ENCODE data around the gene ADAMTS7. TPM values are rescaled to one million over a fixed set of nuclear protein-coding genes. Genes with fewer than 3 reads are reported as not detected.
"Not testable (repeated sequence)": the region's sequence is repeated elsewhere in the genome, so short reads cannot be mapped to it uniquely, and the experiment has no call there.

Gene ADAMTS7
- total RNA-seq, 1 experiment from 2014 or later = 12.0 TPM

- H3K4me3 ChIP-seq (replicated peaks in 1 of 2; ENCODE audit: low read depth in 1 of 2, low read length in 2 of 2) = no peak overlapping the region
- no peak for ATAC-seq
- H3K9me3 ChIP-seq (ENCODE audit: control insufficient read depth in 1 of 2, insufficient read depth in 1 of 2, low read depth in 1 of 2, low read length in 2 of 2) = no peaks in the 10 kb centered on the region
- no peaks in the 10 kb centered on the region for H3K9me2 ChIP-seq (ENCODE audit: insufficient read depth)
- no peak overlapping the region for H3K9ac ChIP-seq (ENCODE audit: low read length)
- ChIA-PET RAD21 (ENCODE audit: low non-redundant PET in 1 of 2, low total read pairs in 2 of 2, uncharacterized antibody in 2 of 2, unreplicated experiment in 2 of 2) (no interaction called here), POLR2A (no interaction called here), CTCF (no interaction called here)
- H4K20me1 ChIP-seq (ENCODE audit: insufficient read depth) = no peaks in the 10 kb centered on the region
- no peaks in the 10 kb centered on the region for H3K4me1 ChIP-seq (ENCODE audit: control insufficient read depth in 1 of 2, insufficient read depth in 2 of 2, low read length in 2 of 2)
- DNase-seq (ENCODE audit: low read depth, low spot score) = no peak
- no peaks in the 10 kb centered on the region for H3K27me3 ChIP-seq (ENCODE audit: insufficient read depth, low read length)
- H3K79me2 ChIP-seq (ENCODE audit: insufficient read depth, low read length) = no peaks in the 10 kb centered on the region
- no peak overlapping the region for H3K27ac ChIP-seq (ENCODE audit: low read depth, low read length)
- no peaks in the 10 kb centered on the region for H3K36me3 ChIP-seq (ENCODE audit: control insufficient read depth in 1 of 2, insufficient read depth in 2 of 2, low read length in 2 of 2)
- TF ChIP-seq POLR2AphosphoS5 (IDR thresholded peaks at IDR 0.05; ENCODE audit: low read depth, low read length) (no peak), SP1 (IDR thresholded peaks at IDR 0.05; ENCODE audit: low read depth) (no peak), POLR2A (IDR thresholded peaks at IDR 0.05; ENCODE audit: borderline replicate concordance, extremely low read depth, insufficient read depth, insufficient read length) (no peak), MAX (IDR thresholded peaks at IDR 0.05) (no peak), EZH2 (IDR thresholded peaks at IDR 0.05) (no peak), EGR1 (IDR thresholded peaks at IDR 0.05; ENCODE audit: low read depth) (no peak), REST (IDR thresholded peaks at IDR 0.05; ENCODE audit: low read depth) (no peak), YY1 (IDR thresholded peaks at IDR 0.05; ENCODE audit: extremely low read depth, insufficient replicate concordance, low read depth, low read length) (no peak), TCF7L2 (IDR thresholded peaks at IDR 0.05; ENCODE audit: borderline replicate concordance, extremely low read depth, insufficient read depth, insufficient read length) (no peak)
- no peak overlapping the region for H3K4me2 ChIP-seq (ENCODE audit: low read length)
- no peak overlapping the region for H2AFZ ChIP-seq (ENCODE audit: low read depth, low read length, poor library complexity, severe bottlenecking)
- intact Hi-C loops (cut with micrococcal nuclease) = no loop called here
- no TSS peak for BruUV-seq (replicated peaks)
Measured at GRCh38 chr15:78762985-78763795, 48.1 kb downstream of the ADAMTS7 start.

GRCh38 chr15:78762386-78762961, 48.8 kb downstream of the ADAMTS7 start:
- RAD21 ChIA-PET (ENCODE audit: low non-redundant PET in 1 of 2, low total read pairs in 2 of 2, uncharacterized antibody in 2 of 2, unreplicated experiment in 2 of 2) = not testable (repeated sequence)

More at GRCh38 chr15:78762386-78762961, 48.8 kb downstream of the ADAMTS7 start:
- H3K27me3 ChIP-seq (ENCODE audit: insufficient read depth, low read length); CTCF ChIA-PET; H3K4me1 ChIP-seq (ENCODE audit: control insufficient read depth in 1 of 2, insufficient read depth in 2 of 2, low read length in 2 of 2); H3K36me3 ChIP-seq (ENCODE audit: control insufficient read depth in 1 of 2, insufficient read depth in 2 of 2, low read length in 2 of 2); H3K9me2 ChIP-seq (ENCODE audit: insufficient read depth); H3K4me2 ChIP-seq (ENCODE audit: low read length); H2AFZ ChIP-seq (ENCODE audit: low read depth, low read length, poor library complexity, severe bottlenecking); POLR2A ChIA-PET; H3K79me2 ChIP-seq (ENCODE audit: insufficient read depth, low read length); ATAC-seq; BruUV-seq (replicated peaks); H3K9ac ChIP-seq (ENCODE audit: low read length); intact Hi-C loops (cut with micrococcal nuclease); H3K4me3 ChIP-seq (replicated peaks in 1 of 2; ENCODE audit: low read depth in 1 of 2, low read length in 2 of 2); H3K9me3 ChIP-seq (ENCODE audit: control insufficient read depth in 1 of 2, insufficient read depth in 1 of 2, low read depth in 1 of 2, low read length in 2 of 2); DNase-seq (ENCODE audit: low read depth, low spot score); H3K27ac ChIP-seq (ENCODE audit: low read depth, low read length); H4K20me1 ChIP-seq (ENCODE audit: insufficient read depth): not testable (repeated sequence)

Measured in HCT116 (cell line).